Liver (tissue), 9 donors: ENCODE measurements around the gene DMD. TPM values are rescaled to one million over a fixed set of nuclear protein-coding genes. Genes with fewer than 3 reads are reported as not detected.

Experiments used
- DNase-seq: peaks from one replicate; pipeline ENCODE4 v3.0.0-alpha.2; 2017; ENCODE audit warnings: low spot score
- H3K27ac ChIP-seq, 2 donors: one replicate each; pipeline ENCODE4 v1.7.0; 2013; ENCODE audit warnings: inconsistent platforms in 2 of 2, low read length in 2 of 2, control low read depth in 1 of 2, low read depth in 1 of 2, mild to moderate bottlenecking in 1 of 2
- H3K27me3 ChIP-seq, 4 donors: one replicate each; pipeline versions ENCODE4 v1.6.1 to v1.7.0; 2013; ENCODE audit warnings: low read length in 3 of 4, inconsistent platforms in 1 of 4, mild to moderate bottlenecking in 1 of 4, moderate library complexity in 1 of 4; ENCODE audit not compliant: control insufficient read depth in 4 of 4, insufficient read depth in 4 of 4
- H3K36me3 ChIP-seq, 4 donors: one replicate each; pipeline versions ENCODE4 v1.6.1 to v1.7.0; 2013; ENCODE audit warnings: low read length in 3 of 4, mild to moderate bottlenecking in 3 of 4, low read depth in 1 of 4, moderate library complexity in 1 of 4; ENCODE audit not compliant: control insufficient read depth in 4 of 4, insufficient read depth in 3 of 4
- H3K4me1 ChIP-seq, 4 donors: one replicate each; pipeline versions ENCODE4 v1.6.1 to v1.7.0; 2013; ENCODE audit warnings: low read length in 3 of 4, mild to moderate bottlenecking in 3 of 4, moderate library complexity in 1 of 4; ENCODE audit not compliant: control insufficient read depth in 4 of 4, insufficient read depth in 4 of 4
- H3K4me3 ChIP-seq, 3 donors: one replicate each; pipeline versions ENCODE4 v1.6.1 to v1.7.0; 2013; ENCODE audit warnings: low read length in 3 of 3, control low read depth in 1 of 3, low read depth in 1 of 3, mild to moderate bottlenecking in 1 of 3
- H3K9ac ChIP-seq, 2 donors: one replicate each; pipeline ENCODE4 v1.7.0; 2013; ENCODE audit warnings: low read length in 2 of 2, mild to moderate bottlenecking in 2 of 2, moderate library complexity in 2 of 2, control low read depth in 1 of 2, low read depth in 1 of 2
- H3K9me3 ChIP-seq, 4 donors: one replicate each; pipeline versions ENCODE4 v1.6.1 to v1.7.0; 2013; ENCODE audit warnings: low read length in 3 of 4; ENCODE audit not compliant: control insufficient read depth in 4 of 4
- CTCF ChIP-seq: fragments of 150-350 bp; IDR thresholded peaks from 2 replicates; pipeline ENCODE4 v1.5.1; 2017; ENCODE audit warnings: improper control_type of control experiment, low read depth, low read length; ENCODE audit not compliant: missing input control
- EGR1 ChIP-seq, 2 donors: IDR thresholded peaks; 2 replicates each; pipeline ENCODE4 v1.6.1; 2016 to 2018; ENCODE audit warnings: antibody characterized with exemption in 2 of 2, low read depth in 2 of 2
- FOXA1 ChIP-seq: IDR thresholded peaks from 2 replicates; pipeline ENCODE4 v1.6.1; 2016; ENCODE audit warnings: antibody characterized with exemption
- FOXA2 ChIP-seq: IDR thresholded peaks from 2 replicates; pipeline ENCODE4 v1.6.1; 2016; ENCODE audit warnings: antibody characterized with exemption
- GABPA ChIP-seq, 2 donors: IDR thresholded peaks in 1 of 2; conservative IDR thresholded peaks in 1 of 2; 2 replicates each; pipeline ENCODE4 v1.6.1; 2016; ENCODE audit warnings: antibody characterized with exemption in 2 of 2, mild to moderate bottlenecking in 1 of 2, moderate library complexity in 1 of 2
- HNF4A ChIP-seq, 2 donors: conservative IDR thresholded peaks; 2 replicates each; pipeline ENCODE4 v1.6.1; 2016; ENCODE audit warnings: antibody characterized with exemption in 2 of 2, mild to moderate bottlenecking in 2 of 2
- JUND ChIP-seq, 2 donors: IDR thresholded peaks; 2 replicates each; pipeline ENCODE4 v1.6.1; 2016; ENCODE audit warnings: antibody characterized with exemption in 2 of 2
- NR2F2 ChIP-seq: IDR thresholded peaks from 2 replicates; pipeline ENCODE4 v1.6.1; 2016; ENCODE audit warnings: antibody characterized with exemption
- RAD21 ChIP-seq, 2 donors: IDR thresholded peaks; 2 replicates each; pipeline ENCODE4 v1.6.1; 2016; ENCODE audit warnings: antibody characterized with exemption in 2 of 2, mild to moderate bottlenecking in 2 of 2
- RXRA ChIP-seq, 2 donors: IDR thresholded peaks; 2 replicates each; pipeline ENCODE4 v1.6.1; 2017 to 2018; ENCODE audit warnings: antibody characterized with exemption in 2 of 2, mild to moderate bottlenecking in 1 of 2
- SP1 ChIP-seq: IDR thresholded peaks from 2 replicates; pipeline ENCODE4 v1.6.1; 2018; ENCODE audit warnings: antibody characterized with exemption, mild to moderate bottlenecking
- TAF1 ChIP-seq: conservative IDR thresholded peaks from 2 replicates; pipeline ENCODE4 v1.6.1; 2016; ENCODE audit warnings: antibody characterized with exemption, mild to moderate bottlenecking
- YY1 ChIP-seq: IDR thresholded peaks from 2 replicates; pipeline ENCODE4 v1.6.1; 2016; ENCODE audit warnings: antibody characterized with exemption, mild to moderate bottlenecking
- ZBTB33 ChIP-seq: IDR thresholded peaks from 2 replicates; pipeline ENCODE4 v1.6.1; 2016; ENCODE audit warnings: antibody characterized with exemption
- WGBS: extraction: QIAGEN DNeasy Blood & Tissue Kit; methylation state at CpG from one replicate; pipeline ENCODE4 v1.1.7; 2013; 5-methylcytosine and 5-hydroxymethylcytosine counted together
- polyA plus RNA-seq, 2 donors: library from polyadenylated mRNA; stranded (reverse) in 1 of 2; unstranded in 1 of 2; fragments of 200-250 nt in 1 of 2; fragments of >200 nt in 1 of 2; fragmentation: Nextera tagmentation in 1 of 2; extraction: Ambion mirVana in 1 of 2; gene quantifications; one replicate each; pipeline versions ENCODE4 v1.2.1 to v1.2.3, GENCODE V29; 2013 to 2015
- total RNA-seq, 2 donors: library from RNA; depleted of rRNA; stranded (reverse); fragments of >200 nt; gene quantifications; one replicate each; pipeline ENCODE4 v1.2.3, GENCODE V29; 2014
- TF ChIP-seq, protein P1 (sequence below): IDR thresholded peaks from 2 replicates; pipeline ENCODE4 v1.6.1; 2016; ENCODE audit warnings: antibody characterized with exemption
- TF ChIP-seq, protein P2 (sequence below): IDR thresholded peaks from 2 replicates; pipeline ENCODE4 v1.6.1; 2016; ENCODE audit warnings: antibody characterized with exemption, mild to moderate bottlenecking
- TF ChIP-seq, protein P3 (sequence below): IDR thresholded peaks from 2 replicates; pipeline ENCODE4 v1.6.1; 2016; ENCODE audit warnings: antibody characterized with exemption
- donor health status: healthy.
- donor health status: healthy.
- donor health status: healthy.
- donor health status: healthy.
- donor health status: healthy.

The DMD gene
- total and polyA plus RNA-seq, 4 donors, result 14.6 to 61.9 (median 23.9) TPM

DNA sequence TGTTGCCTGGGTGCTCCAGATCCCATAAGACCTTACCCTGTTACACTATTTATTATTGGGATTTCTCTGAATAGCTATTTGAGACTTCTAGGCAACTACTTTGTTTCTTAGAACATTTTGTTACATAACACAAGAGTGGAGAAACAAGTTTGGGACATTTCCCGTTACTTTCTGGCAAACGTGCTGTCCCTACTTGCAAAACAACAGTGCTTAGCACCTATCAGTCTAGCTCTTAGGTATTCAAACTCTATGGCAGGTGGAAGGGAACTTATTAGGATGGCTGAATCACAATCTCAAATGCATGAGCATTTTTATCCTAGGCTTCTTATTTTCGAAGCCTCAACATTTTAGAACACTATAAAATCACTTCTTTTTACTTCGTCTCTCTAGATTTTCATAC is 613.6 kb downstream of the DMD start:
- Histone ChIP-seq H3K27ac (no peak overlapping the region), H3K9me3 (peaks cover 0 to 3% (median 2%) of the 10 kb centered on the region in 4 donors), H3K36me3 (no peaks in the 10 kb centered on the region), H3K4me1 (no peaks in the 10 kb centered on the region), H3K9ac (no peak overlapping the region), H3K27me3 (no peaks in the 10 kb centered on the region), H3K4me3 (no peak overlapping the region)
- TF ChIP-seq JUND (IDR thresholded peaks at IDR 0.05), result no peak
- no peak for DNase-seq
- WGBS, result 70% methylated on average over 4 of the region's 4 CpGs

DNA sequence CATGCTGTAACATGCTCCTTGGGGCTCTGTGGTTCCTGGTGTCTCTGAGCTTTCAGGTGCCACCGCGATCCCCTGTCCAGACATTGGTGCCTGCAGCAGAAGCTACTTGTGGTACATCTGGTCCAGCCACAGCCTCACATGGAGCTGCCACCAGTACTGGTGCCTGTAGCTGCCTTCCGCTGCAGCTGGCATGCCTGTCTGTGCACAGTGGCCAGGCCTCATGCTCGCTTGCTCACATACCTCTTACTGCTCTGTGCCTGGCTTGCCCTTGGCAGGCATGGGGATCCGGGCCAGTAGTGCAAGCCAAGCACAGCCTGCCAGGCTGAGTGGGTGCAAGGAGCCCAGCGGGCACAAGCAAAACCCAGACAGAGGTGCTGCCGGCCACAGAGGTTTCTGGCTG is 618.6 kb downstream of the DMD start:
- no peak for TF ChIP-seq FOXA1
- TF ChIP-seq HNF4A (conservative IDR thresholded peaks at IDR 0.05), result no peak
- no peak for TF ChIP-seq CTCF
- TF ChIP-seq, protein P1, sequence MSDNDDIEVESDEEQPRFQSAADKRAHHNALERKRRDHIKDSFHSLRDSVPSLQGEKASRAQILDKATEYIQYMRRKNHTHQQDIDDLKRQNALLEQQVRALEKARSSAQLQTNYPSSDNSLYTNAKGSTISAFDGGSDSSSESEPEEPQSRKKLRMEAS, result no peak
- TF ChIP-seq, protein P2, sequence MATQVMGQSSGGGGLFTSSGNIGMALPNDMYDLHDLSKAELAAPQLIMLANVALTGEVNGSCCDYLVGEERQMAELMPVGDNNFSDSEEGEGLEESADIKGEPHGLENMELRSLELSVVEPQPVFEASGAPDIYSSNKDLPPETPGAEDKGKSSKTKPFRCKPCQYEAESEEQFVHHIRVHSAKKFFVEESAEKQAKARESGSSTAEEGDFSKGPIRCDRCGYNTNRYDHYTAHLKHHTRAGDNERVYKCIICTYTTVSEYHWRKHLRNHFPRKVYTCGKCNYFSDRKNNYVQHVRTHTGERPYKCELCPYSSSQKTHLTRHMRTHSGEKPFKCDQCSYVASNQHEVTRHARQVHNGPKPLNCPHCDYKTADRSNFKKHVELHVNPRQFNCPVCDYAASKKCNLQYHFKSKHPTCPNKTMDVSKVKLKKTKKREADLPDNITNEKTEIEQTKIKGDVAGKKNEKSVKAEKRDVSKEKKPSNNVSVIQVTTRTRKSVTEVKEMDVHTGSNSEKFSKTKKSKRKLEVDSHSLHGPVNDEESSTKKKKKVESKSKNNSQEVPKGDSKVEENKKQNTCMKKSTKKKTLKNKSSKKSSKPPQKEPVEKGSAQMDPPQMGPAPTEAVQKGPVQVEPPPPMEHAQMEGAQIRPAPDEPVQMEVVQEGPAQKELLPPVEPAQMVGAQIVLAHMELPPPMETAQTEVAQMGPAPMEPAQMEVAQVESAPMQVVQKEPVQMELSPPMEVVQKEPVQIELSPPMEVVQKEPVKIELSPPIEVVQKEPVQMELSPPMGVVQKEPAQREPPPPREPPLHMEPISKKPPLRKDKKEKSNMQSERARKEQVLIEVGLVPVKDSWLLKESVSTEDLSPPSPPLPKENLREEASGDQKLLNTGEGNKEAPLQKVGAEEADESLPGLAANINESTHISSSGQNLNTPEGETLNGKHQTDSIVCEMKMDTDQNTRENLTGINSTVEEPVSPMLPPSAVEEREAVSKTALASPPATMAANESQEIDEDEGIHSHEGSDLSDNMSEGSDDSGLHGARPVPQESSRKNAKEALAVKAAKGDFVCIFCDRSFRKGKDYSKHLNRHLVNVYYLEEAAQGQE, result no peak
- TF ChIP-seq EGR1 (IDR thresholded peaks at IDR 0.05; ENCODE audit: low read depth in 2 of 2), result no peak
- TF ChIP-seq TAF1, result no peak
- TF ChIP-seq, protein P3, sequence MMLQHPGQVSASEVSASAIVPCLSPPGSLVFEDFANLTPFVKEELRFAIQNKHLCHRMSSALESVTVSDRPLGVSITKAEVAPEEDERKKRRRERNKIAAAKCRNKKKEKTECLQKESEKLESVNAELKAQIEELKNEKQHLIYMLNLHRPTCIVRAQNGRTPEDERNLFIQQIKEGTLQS, result no peak
- no peak for TF ChIP-seq GABPA (IDR thresholded peaks at IDR 0.05 in 1 of 2, conservative IDR thresholded peaks at IDR 0.05 in 1 of 2)
- no peak for TF ChIP-seq ZBTB33
- TF ChIP-seq JUND (IDR thresholded peaks at IDR 0.05), result no peak
- TF ChIP-seq FOXA2, result no peak
- no peak for TF ChIP-seq SP1
- no peak for TF ChIP-seq RAD21 (IDR thresholded peaks at IDR 0.05)
- TF ChIP-seq RXRA (IDR thresholded peaks at IDR 0.05), result no peak
- no peak for TF ChIP-seq NR2F2
- no peak for TF ChIP-seq YY1
- H3K27me3 ChIP-seq, result no peaks in the 10 kb centered on the region
- H3K4me3 ChIP-seq, result no peak overlapping the region
- DNase-seq, result no peak
- H3K9ac ChIP-seq, result no peak overlapping the region
- 63% methylated on average over 7 of the region's 7 CpGs for WGBS
- H3K27ac ChIP-seq, result no peak overlapping the region
- H3K9me3 ChIP-seq, result peaks cover 0 to 13% (median 8%) of the 10 kb centered on the region in 4 donors
- H3K36me3 ChIP-seq, result no peaks in the 10 kb centered on the region
- H3K4me1 ChIP-seq, result no peaks in the 10 kb centered on the region
